Psoas muscle (tissue), 8 donors: ENCODE measurements around the gene ACVR1. TPM values are rescaled to one million over a fixed set of nuclear protein-coding genes. Genes with fewer than 3 reads are reported as not detected.

ENCODE experiments used
- ATAC-seq, 4 donors: fragments of 200-7000 bp; cut with Tn5 transposase; one replicate each; pipeline ENCODE4 v1.9.1; 2020; ENCODE audit warnings: moderate library complexity in 3 of 4, mild to moderate bottlenecking in 2 of 4
- DNase-seq, 2 donors: peaks; one replicate each; pipeline ENCODE4 v3.0.0-alpha.2; 2020
- H3K27ac ChIP-seq: fragments of 200-600 bp; one replicate; pipeline ENCODE4 v1.8.0; 2022
- H3K27me3 ChIP-seq, 3 donors: fragments of 200-600 bp in 1 of 3; one replicate each; pipeline versions ENCODE4 v1.6.1 to v1.8.0; 2013 to 2022; ENCODE audit warnings: low read length in 2 of 3, mild to moderate bottlenecking in 2 of 3, moderate library complexity in 1 of 3; ENCODE audit not compliant: insufficient read depth in 3 of 3
- H3K36me3 ChIP-seq, 2 donors: fragments of 200-600 bp in 1 of 2; one replicate each; pipeline versions ENCODE4 v1.6.1 to v1.8.0; 2013 to 2022; ENCODE audit warnings: low read depth in 1 of 2, mild to moderate bottlenecking in 1 of 2, moderate library complexity in 1 of 2; ENCODE audit not compliant: insufficient read depth in 1 of 2
- H3K4me1 ChIP-seq: fragments of 200-600 bp; one replicate; pipeline ENCODE4 v1.8.0; 2022
- H3K4me3 ChIP-seq: fragments of 200-600 bp; one replicate; pipeline ENCODE4 v1.8.0; 2022; ENCODE audit warnings: mild to moderate bottlenecking
- H3K9me3 ChIP-seq: fragments of 200-600 bp; one replicate; pipeline ENCODE4 v1.8.0; 2022
- WGBS, 3 donors: extraction: QIAGEN DNeasy Blood & Tissue Kit; methylation state at CpG; one replicate each; pipeline versions ENCODE4 v1.1.6 to v1.1.7; 2013; 5-methylcytosine and 5-hydroxymethylcytosine counted together
- intact Hi-C, 2 donors: fragments of 100-400 bp; cut with DNase I; formaldehyde crosslinking; loops; one replicate each; pipeline versions ENCODE4 v1.11.0 to v1.14.2; 2022
- polyA plus RNA-seq, 3 donors: library from polyadenylated mRNA; stranded (reverse); fragments of 200-250 nt; gene quantifications; one replicate each; pipeline ENCODE4 v1.2.3, GENCODE V29; 2013
- total RNA-seq, 4 donors: library from RNA; stranded (reverse); fragmentation: NEBNext Ultra II Directional in 2 of 4; extraction: Animal tissue kit (Norgen Biotek cat#: 25700) in 2 of 4; gene quantifications; one replicate each; pipeline versions ENCODE4 v1.2.1 to v1.2.4, GENCODE V29; 2021 to 2023
- TF ChIP-seq, protein P1 (sequence below): fragments of 200-600 bp; IDR thresholded peaks from one replicate; pipeline ENCODE4 v1.8.0; 2022; ENCODE audit warnings: antibody characterized with exemption
- donor health status: healthy with polysubstance abuse.
- donor health status: DM: no; HTN: no; CAD: no; lungs with moderate emphysema.
- donor health status: Bipolar disorder and iron deficiency.
- donor health status: healthy.
- donor health status: DM: yes; HTN: yes; CAD: no.
- donor health status: DM: no; HTN: no; CAD: no.
- donor health status: DM: no; HTN: no; CAD: no.
- donor health status: DM: yes; HTN: yes; CAD: no.

Gene ACVR1
- total and polyA plus RNA-seq, 7 donors = 9.5 to 28.0 (median 24.1) TPM

GRCh38 chr2:157751462-157752058, 124.6 kb downstream of the ACVR1 start:
- H3K4me1 ChIP-seq = peaks cover 22% of the 10 kb centered on the region
- no peaks in the 10 kb centered on the region for H3K27me3 ChIP-seq
- H3K27ac ChIP-seq = peak overlapping the region; percentile 49
- ATAC-seq (peak; percentile 65 to 77 (median 68)), DNase-seq (peak; percentile 47 to 69)
- TF ChIP-seq, protein P1, sequence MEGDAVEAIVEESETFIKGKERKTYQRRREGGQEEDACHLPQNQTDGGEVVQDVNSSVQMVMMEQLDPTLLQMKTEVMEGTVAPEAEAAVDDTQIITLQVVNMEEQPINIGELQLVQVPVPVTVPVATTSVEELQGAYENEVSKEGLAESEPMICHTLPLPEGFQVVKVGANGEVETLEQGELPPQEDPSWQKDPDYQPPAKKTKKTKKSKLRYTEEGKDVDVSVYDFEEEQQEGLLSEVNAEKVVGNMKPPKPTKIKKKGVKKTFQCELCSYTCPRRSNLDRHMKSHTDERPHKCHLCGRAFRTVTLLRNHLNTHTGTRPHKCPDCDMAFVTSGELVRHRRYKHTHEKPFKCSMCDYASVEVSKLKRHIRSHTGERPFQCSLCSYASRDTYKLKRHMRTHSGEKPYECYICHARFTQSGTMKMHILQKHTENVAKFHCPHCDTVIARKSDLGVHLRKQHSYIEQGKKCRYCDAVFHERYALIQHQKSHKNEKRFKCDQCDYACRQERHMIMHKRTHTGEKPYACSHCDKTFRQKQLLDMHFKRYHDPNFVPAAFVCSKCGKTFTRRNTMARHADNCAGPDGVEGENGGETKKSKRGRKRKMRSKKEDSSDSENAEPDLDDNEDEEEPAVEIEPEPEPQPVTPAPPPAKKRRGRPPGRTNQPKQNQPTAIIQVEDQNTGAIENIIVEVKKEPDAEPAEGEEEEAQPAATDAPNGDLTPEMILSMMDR = no peak
- H3K9me3 ChIP-seq = peaks cover 14% of the 10 kb centered on the region
- intact Hi-C loops = no loop called here
- H3K4me3 ChIP-seq = peak overlapping the region; percentile 19
- H3K36me3 ChIP-seq = peaks cover 0 to 37% of the 10 kb centered on the region in 2 donors
- WGBS, 3 donors = 57 to 65% (median 60%) methylated on average over 6 of the region's 6 CpGs

DNA sequence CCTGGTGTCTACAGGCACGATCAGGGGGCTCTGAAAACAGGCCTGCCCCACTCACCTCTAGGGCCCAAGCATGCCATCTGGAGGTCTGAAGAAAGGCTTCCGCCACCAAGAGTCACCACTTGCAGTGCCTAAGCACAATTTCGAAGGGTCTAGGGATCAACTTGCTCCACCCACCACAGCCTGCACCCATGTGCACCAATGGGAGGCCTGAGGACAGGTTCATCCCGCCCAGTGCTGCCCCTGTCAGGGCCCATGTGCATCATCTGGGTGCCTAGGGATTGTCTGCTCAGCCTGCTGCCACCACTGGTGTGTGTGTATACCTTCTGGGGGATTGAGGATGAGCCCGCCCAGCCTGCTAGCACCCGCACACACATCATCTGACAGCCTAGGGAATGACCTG, 126.4 kb downstream of the ACVR1 start:
- DNase-seq (no peak), ATAC-seq (peak in 2 of 4 donors; percentile 7 to 11)
- TF ChIP-seq, protein P1 = no peak
- Histone ChIP-seq H3K27ac (no peak overlapping the region), H3K4me1 (peaks cover 22% of the 10 kb centered on the region), H3K27me3 (no peaks in the 10 kb centered on the region), H3K9me3 (no peaks in the 10 kb centered on the region), H3K36me3 (peaks cover 0 to 20% of the 10 kb centered on the region in 2 donors), H3K4me3 (no peak overlapping the region)
- 96 to 99% (median 97%) methylated on average over 6 of the region's 6 CpGs for WGBS, 3 donors
- intact Hi-C loops = no loop called here

DNA sequence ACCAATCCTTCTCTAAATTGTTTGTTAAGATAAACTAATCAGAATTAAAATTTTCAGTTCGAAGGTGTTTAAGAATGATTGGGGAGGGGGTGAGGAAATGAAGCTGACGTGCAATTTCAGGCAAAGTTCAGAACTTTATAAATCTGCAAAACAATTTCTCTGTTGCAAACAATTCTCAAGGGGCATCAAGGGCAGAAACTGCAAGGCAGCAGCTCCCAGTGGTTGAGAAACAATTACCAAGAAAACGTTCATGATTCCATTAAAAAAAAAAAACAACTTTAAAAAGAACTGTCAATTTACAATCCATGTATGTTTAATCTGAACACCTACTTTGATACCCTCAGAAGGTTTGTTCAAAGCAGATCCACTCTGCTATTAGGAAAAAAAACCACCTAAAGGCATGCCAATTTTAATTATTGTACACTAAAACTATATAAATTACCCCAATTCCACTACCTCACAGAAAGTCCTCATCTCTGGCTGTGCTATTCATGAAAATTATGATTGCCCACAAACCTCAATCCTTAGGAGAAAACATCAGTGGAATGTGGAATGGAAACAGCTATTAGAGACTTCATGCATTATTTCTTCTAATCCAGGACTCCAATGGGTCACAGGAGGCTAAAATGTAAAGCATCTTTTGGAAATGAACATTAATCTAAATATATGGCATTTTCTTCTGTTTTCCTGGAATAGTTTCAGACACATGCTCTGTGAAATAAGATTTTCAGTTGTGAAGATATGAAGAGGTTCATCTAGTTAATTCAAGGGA, 127.6 kb downstream of the ACVR1 start:
- Histone ChIP-seq H3K9me3 (no peaks in the 10 kb centered on the region), H3K36me3 (peaks cover 0 to 15% of the 10 kb centered on the region in 2 donors), H3K27ac (peak overlapping the region; percentile 24), H3K27me3 (no peaks in the 10 kb centered on the region), H3K4me3 (no peak overlapping the region), H3K4me1 (peaks cover 22% of the 10 kb centered on the region)
- ATAC-seq (no peak), DNase-seq (no peak)
- intact Hi-C loops = no loop called here
- WGBS, 3 donors = 43 to 61% (median 44%) methylated on average over 3 of the region's 3 CpGs
- TF ChIP-seq, protein P1 = no peak

DNA sequence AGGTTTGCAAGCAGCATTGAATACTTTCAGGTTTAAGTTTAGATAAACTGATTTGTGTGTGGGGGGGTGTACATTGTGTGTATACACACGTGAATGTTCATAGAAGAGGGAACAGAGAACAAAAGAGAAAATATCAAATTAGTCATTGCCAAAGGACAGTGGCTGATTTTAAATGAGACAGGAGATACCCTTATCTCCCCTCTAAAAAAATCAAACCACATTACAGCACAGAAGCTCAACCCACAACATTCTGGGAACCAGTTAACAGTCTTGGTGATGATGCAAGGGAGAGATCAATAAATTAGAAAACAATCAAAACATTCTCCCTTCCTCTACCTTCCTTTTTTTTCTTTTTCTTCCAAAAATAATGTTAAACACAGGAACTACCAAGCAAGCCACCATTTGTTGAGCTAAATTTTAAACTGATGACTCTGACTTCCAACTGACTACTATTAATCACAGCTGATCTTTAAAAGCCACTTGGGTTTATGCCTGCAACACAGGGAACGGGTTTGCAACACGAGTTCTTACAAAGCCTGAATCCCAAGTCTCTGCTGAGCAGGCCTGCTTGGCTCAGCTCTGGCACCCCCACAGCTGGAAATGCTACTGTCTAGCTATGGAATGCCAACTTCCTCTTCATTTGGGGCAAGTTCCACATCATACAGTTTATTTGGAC, 128.3 kb downstream of the ACVR1 start:
- TF ChIP-seq, protein P1 = no peak
- DNase-seq = peak; percentile 64 to 78

More for the DNA sequence above, 128.3 kb downstream of the ACVR1 start:
- Histone ChIP-seq H3K4me1 (peaks cover 22% of the 10 kb centered on the region), H3K36me3 (peaks cover 0 to 10% of the 10 kb centered on the region in 2 donors), H3K4me3 (no peak overlapping the region), H3K27ac (peak overlapping the region; percentile 53), H3K27me3 (no peaks in the 10 kb centered on the region), H3K9me3 (no peaks in the 10 kb centered on the region)
- intact Hi-C loops = loop anchor here in 1 of 2 donors (2.0 kb wide), 1 partner anchor 73 kb away; no protein-coding TSS in a partner anchor
- ATAC-seq = peak; percentile 44 to 88 (median 69)
- WGBS, 3 donors = 33 to 54% (median 37%) methylated on average over 3 of the region's 3 CpGs
